ENCODE data around the gene MSLN.
"Not testable (repeated sequence)": the region's sequence is repeated elsewhere in the genome, so short reads cannot be mapped to it uniquely, and the experiment has no call there.

- not testable (repeated sequence) for TF ChIP-seq CTCF, POLR2A (IDR thresholded peaks at IDR 0.05)
These were observed 17.6 kb upstream of the MSLN start for GRCh38 chr16:742894-743293.

All from lower leg skin (tissue), 3 donors.